HCT116 (cell line): ENCODE results near the gene FBXO15. TPM values are rescaled to one million over a fixed set of nuclear protein-coding genes. Genes with fewer than 3 reads are reported as not detected.
A peak's percentile ranks its signal among the peaks of the same experiment; 100 is the strongest.

Experiments used
- ATAC-seq: fragments of 200-7000 bp; cut with Tn5 transposase; 2 replicates; pipeline ENCODE4 v1.9.1; 2020; ENCODE audit warnings: mild to moderate bottlenecking, moderate library complexity
- BruUV-seq: library from RNA; stranded (reverse); fragments of 400-500 nt; replicated peaks from 2 replicates; lab custom pipeline; 2021; lab: Mats Ljungman, UMichigan
- CTCF ChIA-PET: fragments of 300-600 bp; sonication (Branson Sonifier 250); formaldehyde crosslinking; loops from one replicate; lab custom pipeline; 2021; ENCODE audit warnings: antibody characterized with exemption; lab: Charles Lee
- POLR2A ChIA-PET: fragments of 300-600, 350-600 bp; sonication (Branson Sonifier 250); formaldehyde crosslinking; loops from one replicate; lab custom pipeline; 2021; ENCODE audit warnings: antibody characterized with exemption; lab: Charles Lee
- RAD21 ChIA-PET, 2 experiments: fragments of 300-600 bp; sonication (Branson Sonifier 250); formaldehyde crosslinking; loops; one replicate each; lab custom pipeline; 2023; ENCODE audit warnings: low total read pairs in 2 of 2; ENCODE audit not compliant: uncharacterized antibody in 2 of 2, unreplicated experiment in 2 of 2, low non-redundant PET in 1 of 2; lab: Charles Lee
- DNase-seq: peaks from one replicate; pipeline ENCODE4 v3.0.0-alpha.2; 2010; ENCODE audit warnings: low read depth, low spot score
- H2AFZ ChIP-seq: fragments of 200-600 bp; shearing (Covaris generic), sonication (generic); 2 replicates; pipeline ENCODE4 v1.6.1; 2017; ENCODE audit warnings: low read depth, mixed run types, mixed read lengths, antibody characterized with exemption, low read length; ENCODE audit not compliant: poor library complexity, severe bottlenecking
- H3K27ac ChIP-seq: 2 replicates; pipeline ENCODE4 v1.5.1; 2012; ENCODE audit warnings: low read depth, low read length
- H3K27me3 ChIP-seq: fragments of 200-600 bp; sonication (generic); 2 replicates; pipeline ENCODE4 v1.6.1; 2016; ENCODE audit warnings: mixed run types, low read length, mixed read lengths; ENCODE audit not compliant: insufficient read depth
- H3K36me3 ChIP-seq, 2 experiments: fragments of 200-500 bp in 1 of 2; fragments of 200-600 bp in 1 of 2; sonication (Bioruptor generic) in 1 of 2; sonication (generic) in 1 of 2; 2 replicates each; pipeline versions ENCODE4 v1.5.1 to v1.6.1; 2014 to 2016; ENCODE audit warnings: low read length in 2 of 2, inconsistent platforms in 1 of 2, mixed read lengths in 1 of 2, mixed run types in 1 of 2; ENCODE audit not compliant: insufficient read depth in 2 of 2, control insufficient read depth in 1 of 2
- H3K4me1 ChIP-seq, 2 experiments: fragments of 200-600 bp in 1 of 2; sonication (generic) in 1 of 2; 2 replicates each; pipeline versions ENCODE4 v1.5.1 to v1.6.1; 2012 to 2017; ENCODE audit warnings: low read length in 2 of 2, inconsistent platforms in 1 of 2, mild to moderate bottlenecking in 1 of 2, mixed read lengths in 1 of 2, mixed run types in 1 of 2, moderate library complexity in 1 of 2; ENCODE audit not compliant: insufficient read depth in 2 of 2, control insufficient read depth in 1 of 2
- H3K4me2 ChIP-seq: fragments of 200-600 bp; sonication (generic); 2 replicates; pipeline ENCODE4 v1.6.1; 2017; ENCODE audit warnings: mixed run types, low read length, mixed read lengths
- H3K4me3 ChIP-seq, 2 experiments: fragments of 200-600 bp in 1 of 2; sonication (generic) in 1 of 2; replicated peaks in 1 of 2; 2 replicates each; pipeline ENCODE4 v1.5.1; 2011 to 2016; ENCODE audit warnings: low read length in 2 of 2, control low read depth in 1 of 2, low read depth in 1 of 2, mild to moderate bottlenecking in 1 of 2, mixed read lengths in 1 of 2, mixed run types in 1 of 2
- H3K79me2 ChIP-seq: fragments of 200-600 bp; sonication (generic); 2 replicates; pipeline ENCODE4 v1.6.1; 2017; ENCODE audit warnings: mild to moderate bottlenecking, mixed run types, low read length, moderate library complexity, mixed read lengths; ENCODE audit not compliant: insufficient read depth
- H3K9ac ChIP-seq: fragments of 200-600 bp; sonication (generic); 2 replicates; pipeline ENCODE4 v1.6.1; 2016; ENCODE audit warnings: low read length, mixed read lengths
- H3K9me2 ChIP-seq: fragments of 200-600 bp; sonication (generic), shearing (Covaris generic); 2 replicates; pipeline ENCODE4 v1.6.1; 2017; ENCODE audit warnings: mixed run types, mild to moderate bottlenecking, moderate library complexity; ENCODE audit not compliant: insufficient read depth
- H3K9me3 ChIP-seq, 2 experiments: fragments of 200-500 bp in 1 of 2; fragments of 200-600 bp in 1 of 2; sonication (Bioruptor generic) in 1 of 2; sonication (generic) in 1 of 2; 2 replicates each; pipeline ENCODE4 v1.6.1; 2014 to 2017; ENCODE audit warnings: low read length in 2 of 2, mixed read lengths in 2 of 2, inconsistent platforms in 1 of 2, low read depth in 1 of 2, mild to moderate bottlenecking in 1 of 2, mixed run types in 1 of 2, moderate library complexity in 1 of 2; ENCODE audit not compliant: control insufficient read depth in 1 of 2, insufficient read depth in 1 of 2
- H4K20me1 ChIP-seq: fragments of 200-600 bp; sonication (generic), shearing (Covaris generic); 2 replicates; pipeline ENCODE4 v1.6.1; 2017; ENCODE audit warnings: mixed run types, mild to moderate bottlenecking, moderate library complexity; ENCODE audit not compliant: insufficient read depth
- CTCF ChIP-seq, 3 experiments: fragments of 200-600 bp in 1 of 3; sonication (generic) in 1 of 3; IDR thresholded peaks in 2 of 3; conservative IDR thresholded peaks in 1 of 3; 2 replicates each; pipeline ENCODE4 v1.5.1; 2012 to 2017; ENCODE audit warnings: low read depth in 2 of 3, low read length in 2 of 3, antibody characterized with exemption in 1 of 3, borderline replicate concordance in 1 of 3, control low read depth in 1 of 3, mild to moderate bottlenecking in 1 of 3, mixed read lengths in 1 of 3, mixed run types in 1 of 3, moderate library complexity in 1 of 3; ENCODE audit not compliant: insufficient read depth in 1 of 3
- ZFX ChIP-seq: fragments of 450-650 bp; IDR thresholded peaks from 2 replicates; pipeline ENCODE4 v1.6.1; 2017
- intact Hi-C: fragments of 100-400 bp; cut with micrococcal nuclease; formaldehyde crosslinking; loops from 2 replicates; pipeline ENCODE4 v1.10.0; 2022
- total RNA-seq: library from RNA; stranded (reverse); gene quantifications from one replicate; pipeline ENCODE4 v1.2.1, GENCODE V29; 2021; ENCODE audit not compliant: unreplicated experiment
- TF ChIP-seq, protein P1 (sequence below): IDR thresholded peaks from 2 replicates; pipeline ENCODE4 v1.6.1; 2011; ENCODE audit warnings: mild to moderate bottlenecking, low read length, moderate library complexity; ENCODE audit not compliant: insufficient replicate concordance; ENCODE audit errors: extremely low read depth

FBXO15 gene
- total RNA-seq, 1 experiment from 2014 or later: 1.1 TPM

GRCh38 chr18:74163019-74163660 lies 15.5 kb upstream of the FBXO15 start:
- H3K27me3 ChIP-seq: no peaks in the 10 kb centered on the region
- H3K9ac ChIP-seq: no peak overlapping the region
- no peaks in the 10 kb centered on the region for H3K79me2 ChIP-seq
- intact Hi-C loops: no loop called here
- no peak overlapping the region for H3K27ac ChIP-seq
- no peak for DNase-seq
- CTCF ChIA-PET: no interaction called here
- POLR2A ChIA-PET: no interaction called here
- H3K36me3 ChIP-seq: peaks cover 6 to 13% of the 10 kb centered on the region in 2 experiments; a peak in 3 of 4 replicates
- no peaks in the 10 kb centered on the region for H3K9me2 ChIP-seq
- no peak overlapping the region for H2AFZ ChIP-seq
- no peaks in the 10 kb centered on the region for H3K4me1 ChIP-seq
- no peak overlapping the region for H3K4me3 ChIP-seq
- BruUV-seq: no TSS peak
- H3K9me3 ChIP-seq: no peaks in the 10 kb centered on the region
- no peak for ATAC-seq
- H4K20me1 ChIP-seq: no peaks in the 10 kb centered on the region
- TF ChIP-seq ZFX: no peak
- TF ChIP-seq CTCF (IDR thresholded peaks at IDR 0.05 in 2 of 3, conservative IDR thresholded peaks at IDR 0.05 in 1 of 3; ENCODE audit: borderline replicate concordance in 1 of 3, insufficient read depth in 1 of 3, low read depth in 2 of 3, low read length in 2 of 3): 0 out of 6 replicates have a peak, but pooled peaks of 1 of the 3 experiments have one; percentile 19
- TF ChIP-seq, protein P1, sequence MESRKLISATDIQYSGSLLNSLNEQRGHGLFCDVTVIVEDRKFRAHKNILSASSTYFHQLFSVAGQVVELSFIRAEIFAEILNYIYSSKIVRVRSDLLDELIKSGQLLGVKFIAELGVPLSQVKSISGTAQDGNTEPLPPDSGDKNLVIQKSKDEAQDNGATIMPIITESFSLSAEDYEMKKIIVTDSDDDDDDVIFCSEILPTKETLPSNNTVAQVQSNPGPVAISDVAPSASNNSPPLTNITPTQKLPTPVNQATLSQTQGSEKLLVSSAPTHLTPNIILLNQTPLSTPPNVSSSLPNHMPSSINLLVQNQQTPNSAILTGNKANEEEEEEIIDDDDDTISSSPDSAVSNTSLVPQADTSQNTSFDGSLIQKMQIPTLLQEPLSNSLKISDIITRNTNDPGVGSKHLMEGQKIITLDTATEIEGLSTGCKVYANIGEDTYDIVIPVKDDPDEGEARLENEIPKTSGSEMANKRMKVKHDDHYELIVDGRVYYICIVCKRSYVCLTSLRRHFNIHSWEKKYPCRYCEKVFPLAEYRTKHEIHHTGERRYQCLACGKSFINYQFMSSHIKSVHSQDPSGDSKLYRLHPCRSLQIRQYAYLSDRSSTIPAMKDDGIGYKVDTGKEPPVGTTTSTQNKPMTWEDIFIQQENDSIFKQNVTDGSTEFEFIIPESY: no peak
- no peak overlapping the region for H3K4me2 ChIP-seq
- RAD21 ChIA-PET: no interaction called here
